Coronary artery (tissue), 2 donors: ENCODE measurements around the gene LGR4.
A peak's percentile ranks its signal among the peaks of the same experiment; 100 is the strongest.

Experiments used
- DNase-seq: peaks from one replicate; pipeline ENCODE4 v3.0.0-alpha.2; 2017; ENCODE audit warnings: low spot score
- H3K27ac ChIP-seq, 2 donors: fragments of 200-600 bp; sonication (generic); one replicate each; pipeline ENCODE4 v1.5.1; 2016 to 2019
- H3K4me3 ChIP-seq: fragments of 200-600 bp; sonication (generic); 2 replicates; pipeline ENCODE4 v1.5.1; 2016; ENCODE audit warnings: mild to moderate bottlenecking, moderate library complexity
- CTCF ChIP-seq: fragments of 200-600 bp; sonication (generic); IDR thresholded peaks from one replicate; pipeline ENCODE4 v1.5.1; 2019; ENCODE audit warnings: antibody characterized with exemption

LGR4 gene

GRCh38 chr11:27512238-27512637 lies 39.6 kb upstream of the LGR4 start:
- TF ChIP-seq CTCF: no peak
- H3K4me3 ChIP-seq: no peak overlapping the region
- DNase-seq: no peak
- H3K27ac ChIP-seq: no peak overlapping the region

GRCh38 chr11:27509908-27510307 lies 37.3 kb upstream of the LGR4 start:
- H3K27ac ChIP-seq: no peak overlapping the region
- H3K4me3 ChIP-seq: no peak overlapping the region
- TF ChIP-seq CTCF: no peak
- no peak for DNase-seq

GRCh38 chr11:27507557-27508322 lies 35.1 kb upstream of the LGR4 start:
- TF ChIP-seq CTCF: no peak
- H3K27ac ChIP-seq: no peak overlapping the region
- DNase-seq: no peak
- H3K4me3 ChIP-seq: peak overlapping the region; percentile 95

GRCh38 chr11:27506200-27507182 lies 33.9 kb upstream of the LGR4 start, which contains the start of gene LIN7C:
TSS of gene LIN7C (minus strand) at chr11:27506769. CDS start at chr11:27506752, 17 bp downstream.
- H3K4me3 ChIP-seq: peak within 1 kb of the TSS; percentile 95
- no peak for TF ChIP-seq CTCF
- H3K27ac ChIP-seq: peak within 1 kb of the TSS; percentile 90 to 97
- peak; percentile 98 for DNase-seq

- no peak for DNase-seq
- Histone ChIP-seq H3K4me3 (peak overlapping the region; percentile 95), H3K27ac (peak overlapping the region; percentile 90 to 97)
- TF ChIP-seq CTCF: no peak
Measured at GRCh38 chr11:27505781-27506180, 33.2 kb upstream of the LGR4 start.

GRCh38 chr11:27504205-27504604 lies 31.6 kb upstream of the LGR4 start:
- no peak overlapping the region for H3K27ac ChIP-seq
- no peak for TF ChIP-seq CTCF
- DNase-seq: no peak
- H3K4me3 ChIP-seq: no peak overlapping the region
